Urinary bladder (tissue), 4 donors: Measurements from ENCODE around the gene CTNNBIP1. TPM values are rescaled to one million over a fixed set of nuclear protein-coding genes. Genes with fewer than 3 reads are reported as not detected.

Source experiments
- DNase-seq: peaks from one replicate; pipeline ENCODE4 v3.0.0-alpha.2; 2015; ENCODE audit errors: extremely low spot score
- H3K27ac ChIP-seq: one replicate; pipeline ENCODE4 v1.5.1; 2013; ENCODE audit warnings: low read depth, mild to moderate bottlenecking, moderate library complexity
- H3K36me3 ChIP-seq: one replicate; pipeline ENCODE4 v1.6.1; 2013; ENCODE audit warnings: mild to moderate bottlenecking, moderate library complexity; ENCODE audit not compliant: insufficient read depth
- H3K4me1 ChIP-seq: one replicate; pipeline ENCODE4 v1.6.1; 2013; ENCODE audit warnings: mild to moderate bottlenecking, moderate library complexity; ENCODE audit not compliant: insufficient read depth
- H3K4me3 ChIP-seq: one replicate; pipeline ENCODE4 v1.5.1; 2013; ENCODE audit warnings: low read depth, low read length
- WGBS: extraction: QIAGEN DNeasy Blood & Tissue Kit; methylation state at CpG from one replicate; pipeline ENCODE4 v1.1.7; 2013; 5-methylcytosine and 5-hydroxymethylcytosine counted together
- polyA plus RNA-seq: library from polyadenylated mRNA; stranded (reverse); fragments of 200-250 nt; gene quantifications from one replicate; pipeline ENCODE4 v1.2.3, GENCODE V29; 2013
- total RNA-seq: library from RNA; depleted of rRNA; stranded (reverse); fragments of >200 nt; gene quantifications from one replicate; pipeline ENCODE4 v1.2.3, GENCODE V29; 2014
- donor health status: healthy with polysubstance abuse.
- donor health status: healthy.

Gene CTNNBIP1
- total and polyA plus RNA-seq, 2 donors, result 18.2 to 18.5 TPM

DNA sequence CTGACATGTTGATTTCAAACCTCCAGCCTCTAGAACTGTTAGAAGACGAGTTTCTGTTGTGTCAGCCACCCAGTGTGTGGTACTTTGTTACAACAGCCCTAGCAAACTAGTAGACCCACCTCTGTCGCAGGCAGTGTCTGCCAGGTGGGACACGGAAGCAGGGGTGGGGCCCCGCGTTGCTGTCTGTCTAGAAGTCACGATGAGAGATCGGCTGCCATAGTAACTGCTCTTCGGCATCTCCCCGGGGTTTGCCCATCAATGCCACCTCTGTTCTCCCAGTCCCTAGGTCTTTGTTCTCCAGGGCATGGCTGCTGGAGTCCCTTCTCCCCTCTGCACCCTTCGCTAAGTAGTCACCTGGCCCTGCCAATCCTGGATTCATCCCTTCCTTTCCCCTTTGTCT, 71.1 kb downstream of the CTNNBIP1 start:
- no peaks in the 10 kb centered on the region for H3K36me3 ChIP-seq
- no peaks in the 10 kb centered on the region for H3K4me1 ChIP-seq
- H3K27ac ChIP-seq, result no peak overlapping the region
- DNase-seq, result no peak
- WGBS, result 88% methylated on average over 10 of the region's 10 CpGs
- H3K4me3 ChIP-seq, result no peak overlapping the region

DNA sequence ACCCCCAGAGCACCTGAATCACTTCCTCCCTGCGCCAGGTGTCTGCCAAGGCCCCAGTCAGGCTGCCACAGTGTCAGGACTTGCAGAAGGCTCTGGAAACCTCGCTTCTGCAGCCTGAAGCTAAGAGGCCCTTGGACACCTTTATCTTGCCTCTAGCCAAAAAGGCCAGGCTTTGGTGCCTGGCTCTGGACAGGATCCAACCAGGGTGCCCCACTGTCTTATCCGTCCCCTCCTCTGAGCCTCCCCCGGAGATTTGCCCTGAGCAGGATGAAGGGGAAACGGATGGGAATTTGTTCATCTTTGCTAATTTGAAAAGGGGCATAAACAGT, 73.5 kb downstream of the CTNNBIP1 start:
- Histone ChIP-seq H3K36me3 (no peaks in the 10 kb centered on the region), H3K27ac (no peak overlapping the region), H3K4me3 (no peak overlapping the region), H3K4me1 (no peaks in the 10 kb centered on the region)
- WGBS, result 77% methylated on average over 5 of the region's 5 CpGs
- DNase-seq, result no peak

DNA sequence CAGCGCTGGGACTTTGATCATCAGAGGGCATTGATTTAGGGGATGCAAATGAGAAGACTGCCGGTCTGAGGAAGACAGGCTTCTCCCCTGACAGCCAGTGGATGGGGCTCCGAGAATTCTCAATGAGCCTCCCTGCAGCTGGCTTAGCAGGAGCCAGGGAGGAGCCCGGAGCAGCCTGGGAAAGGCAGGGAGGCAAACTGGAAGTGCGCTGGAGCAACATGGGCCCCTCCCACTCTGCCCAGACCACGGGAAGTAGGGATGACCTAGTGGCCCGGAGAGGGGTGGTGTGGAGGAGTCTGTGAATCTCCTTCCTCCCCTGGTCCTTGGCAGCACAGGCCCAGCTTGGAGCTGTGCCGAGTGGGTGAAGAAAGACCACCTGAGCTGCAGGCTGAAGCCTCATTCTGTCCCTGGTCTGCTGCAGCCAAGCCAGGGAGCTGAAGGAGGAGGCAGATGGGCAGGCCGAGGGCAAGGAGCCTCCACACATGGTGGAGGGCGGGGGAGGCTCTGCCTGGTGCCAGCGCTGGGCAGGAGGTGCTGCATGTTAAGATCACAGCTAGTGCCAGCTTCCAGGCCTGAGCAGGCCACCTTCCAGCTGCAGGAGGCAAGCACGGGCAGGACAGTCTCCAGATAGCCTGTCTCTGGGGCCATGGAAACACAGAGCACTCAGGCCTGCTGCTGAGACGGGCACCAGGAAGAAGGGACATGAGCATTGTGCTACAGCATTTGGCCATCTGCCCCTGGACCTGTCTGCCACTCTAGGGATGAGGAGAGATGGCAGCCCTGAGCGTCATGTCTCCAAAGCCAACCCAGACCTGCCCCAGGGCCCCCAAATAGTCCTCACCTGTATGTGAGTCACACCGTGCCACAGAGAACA, 74.1 kb downstream of the CTNNBIP1 start:
- Histone ChIP-seq H3K4me3 (no peak overlapping the region), H3K27ac (no peak overlapping the region), H3K36me3 (no peaks in the 10 kb centered on the region), H3K4me1 (no peaks in the 10 kb centered on the region)
- no peak for DNase-seq
- 52% methylated on average over 15 of the region's 15 CpGs for WGBS

DNA sequence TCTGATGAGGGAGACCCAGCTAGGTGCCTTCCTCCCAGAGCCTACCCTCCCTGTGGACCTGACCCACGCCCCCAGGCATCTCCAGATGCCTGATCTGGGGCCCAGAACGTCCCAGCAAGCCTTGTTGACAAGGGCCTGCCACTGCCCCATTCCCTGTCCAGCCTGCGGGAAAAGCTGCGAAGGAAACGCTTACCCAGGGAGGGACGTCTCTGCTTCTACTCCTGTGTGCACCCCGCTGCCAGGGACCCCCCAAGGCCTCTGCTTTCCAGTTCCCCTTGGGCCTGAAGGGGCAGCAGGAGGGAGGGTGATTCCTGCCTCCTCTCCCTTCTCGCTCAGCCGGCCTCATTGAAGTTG, 74.7 kb downstream of the CTNNBIP1 start:
- H3K4me1 ChIP-seq, result no peaks in the 10 kb centered on the region
- no peak overlapping the region for H3K4me3 ChIP-seq
- no peak for DNase-seq
- 49% methylated on average over 9 of the region's 9 CpGs for WGBS
- no peak overlapping the region for H3K27ac ChIP-seq
- H3K36me3 ChIP-seq, result no peaks in the 10 kb centered on the region

DNA sequence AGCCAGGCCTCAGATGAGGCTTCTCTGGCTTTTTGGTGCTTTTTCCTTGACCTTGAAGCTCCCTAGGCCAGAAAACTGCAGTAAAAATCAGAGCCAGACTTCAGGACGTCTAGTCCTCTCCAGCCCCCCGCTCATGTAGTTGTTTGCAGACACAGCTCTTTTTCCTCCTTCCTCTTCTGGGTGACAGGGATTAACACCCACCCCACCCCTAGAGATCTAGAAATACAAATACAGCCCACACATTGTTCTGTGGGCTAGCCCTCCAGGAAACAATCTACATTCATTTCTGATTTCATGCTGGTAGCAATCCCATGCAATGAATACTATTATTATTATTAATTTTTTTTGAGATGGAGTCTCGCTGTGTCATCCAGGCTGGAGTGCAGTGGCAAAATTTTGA, 76.4 kb downstream of the CTNNBIP1 start:
- DNase-seq, result no peak
- Histone ChIP-seq H3K4me3 (no peak overlapping the region), H3K27ac (no peak overlapping the region), H3K4me1 (no peaks in the 10 kb centered on the region), H3K36me3 (no peaks in the 10 kb centered on the region)
- 65% methylated on average over 3 of the region's 3 CpGs for WGBS

DNA sequence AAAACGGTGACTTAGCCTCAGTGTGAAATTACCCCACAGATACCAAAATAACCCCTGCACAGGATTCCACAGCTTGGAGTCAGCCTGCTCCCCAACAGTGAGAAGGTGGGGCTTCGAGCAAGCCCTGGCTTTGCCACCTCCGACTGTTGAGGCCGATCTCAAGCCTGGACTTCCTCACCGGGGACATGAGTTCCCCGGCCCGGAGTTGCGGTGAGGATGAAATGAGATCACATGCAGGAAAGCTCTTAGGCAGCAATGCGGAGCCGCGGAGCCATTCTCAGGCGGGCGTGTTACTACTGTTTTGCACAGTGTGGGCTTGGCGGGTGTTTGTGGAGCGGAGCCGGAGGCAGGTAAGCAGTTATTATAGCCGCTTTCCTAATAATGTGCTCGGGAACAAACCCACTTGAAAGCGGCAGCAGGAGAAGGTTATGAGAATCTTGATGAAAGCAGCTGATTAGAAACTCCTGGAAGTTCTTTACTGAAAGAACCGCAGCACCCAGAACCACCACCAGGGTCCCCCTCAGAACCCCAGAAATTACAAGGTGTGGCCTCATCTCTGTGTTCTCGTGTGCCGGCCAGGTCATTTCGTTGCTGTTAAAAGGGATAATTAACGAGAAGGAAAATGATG, 82.4 kb downstream of the CTNNBIP1 start:
- DNase-seq, result no peak
- WGBS, result 68% methylated on average over 24 of the region's 24 CpGs
- H3K27ac ChIP-seq, result no peak overlapping the region
- H3K36me3 ChIP-seq, result no peaks in the 10 kb centered on the region
- no peak overlapping the region for H3K4me3 ChIP-seq
- H3K4me1 ChIP-seq, result no peaks in the 10 kb centered on the region

DNA sequence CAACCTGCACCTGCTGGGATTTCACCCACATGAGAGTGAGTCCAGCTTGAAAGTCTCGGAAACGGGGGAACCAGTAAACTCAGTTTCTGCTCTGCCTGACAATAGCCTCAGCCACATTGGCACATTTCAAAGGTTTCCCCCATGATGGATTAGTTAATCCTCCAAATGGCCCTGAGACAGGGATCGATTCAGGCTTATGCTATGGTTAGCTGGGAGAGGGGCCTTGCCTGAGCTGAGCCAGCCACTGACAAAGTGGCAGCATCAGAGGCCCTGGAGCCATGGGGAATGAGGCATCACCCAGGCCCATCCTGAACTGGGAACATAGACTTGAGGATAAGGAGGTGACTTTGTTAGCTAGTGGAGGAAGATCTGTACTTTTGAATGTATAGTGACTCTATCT, 83.5 kb downstream of the CTNNBIP1 start:
- no peak for DNase-seq
- H3K4me1 ChIP-seq, result no peaks in the 10 kb centered on the region
- WGBS, result 89% methylated on average over 3 of the region's 3 CpGs
- no peaks in the 10 kb centered on the region for H3K36me3 ChIP-seq
- H3K27ac ChIP-seq, result no peak overlapping the region
- no peak overlapping the region for H3K4me3 ChIP-seq

DNA sequence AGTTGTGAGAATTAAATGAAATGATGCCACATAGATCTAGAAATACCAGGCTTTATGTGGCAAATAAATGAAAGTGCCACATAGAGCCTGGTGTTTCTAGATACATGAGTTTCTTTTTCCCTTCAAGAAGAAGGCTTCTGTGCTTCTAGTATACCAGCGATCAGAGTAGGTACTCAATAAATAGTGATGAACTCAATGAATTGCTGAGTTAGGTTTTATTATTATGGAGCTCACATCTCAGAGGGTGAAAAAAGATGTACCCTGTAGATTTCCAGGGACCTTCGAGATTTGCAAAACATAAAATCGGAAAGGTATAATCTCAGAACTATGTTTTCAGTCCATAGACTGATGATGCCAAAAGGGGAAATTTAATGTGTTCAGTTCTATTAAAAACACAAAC, 84.0 kb downstream of the CTNNBIP1 start:
- DNase-seq, result no peak
- 84% methylated on average over 3 of the region's 3 CpGs for WGBS
- no peak overlapping the region for H3K4me3 ChIP-seq
- H3K36me3 ChIP-seq, result no peaks in the 10 kb centered on the region
- no peak overlapping the region for H3K27ac ChIP-seq
- no peaks in the 10 kb centered on the region for H3K4me1 ChIP-seq

DNA sequence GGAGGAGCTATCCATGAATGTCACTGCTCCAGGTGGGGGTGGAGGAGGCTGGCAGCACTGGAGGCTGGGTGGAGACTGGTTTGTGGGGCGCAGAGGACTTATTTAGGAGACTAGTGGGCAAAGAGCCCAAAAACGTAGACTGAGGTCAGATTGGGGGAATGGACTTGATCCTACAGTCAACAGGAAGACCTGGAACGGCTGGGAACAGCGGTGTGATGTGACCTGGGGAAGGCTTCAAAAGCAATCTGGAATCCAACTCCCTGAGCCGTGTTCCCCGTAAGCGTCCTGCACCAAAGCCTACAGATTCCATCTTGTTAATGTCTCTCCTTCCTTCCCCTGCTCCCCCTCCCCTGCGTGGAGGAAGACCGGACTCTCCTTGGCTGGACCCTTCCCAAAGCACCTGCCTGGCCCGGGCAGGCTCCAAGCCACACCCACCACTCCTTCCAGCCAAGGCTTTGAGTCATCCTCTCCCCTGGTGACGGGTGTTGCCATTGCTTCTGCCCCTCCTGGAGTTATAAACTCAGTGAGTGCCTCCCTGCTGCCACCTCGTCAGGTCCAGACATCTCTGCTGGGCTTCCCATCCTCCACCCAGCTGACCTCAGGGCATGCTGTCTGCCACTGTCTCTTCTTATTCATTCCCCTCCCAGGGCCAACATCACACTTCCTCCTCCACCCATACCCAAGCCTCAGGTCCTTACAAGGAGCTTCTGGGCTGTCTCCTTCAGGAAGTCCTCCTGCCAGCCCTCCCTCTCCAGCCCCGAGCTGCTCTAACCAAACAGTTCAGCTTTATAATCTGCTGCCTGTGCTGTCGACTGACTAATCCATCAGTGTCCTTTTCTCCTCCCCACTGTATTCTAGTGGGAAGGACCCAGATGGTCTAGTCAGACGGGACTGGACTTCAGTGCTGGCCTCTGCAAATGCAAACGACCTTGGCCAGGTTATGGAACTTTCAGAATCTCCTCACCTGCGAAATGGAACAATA, 84.7 kb downstream of the CTNNBIP1 start:
- WGBS, result 14% methylated on average over 17 of the region's 17 CpGs
- peak overlapping the region; percentile 59 for H3K27ac ChIP-seq
- DNase-seq, result no peak
- H3K4me1 ChIP-seq, result no peaks in the 10 kb centered on the region
- no peaks in the 10 kb centered on the region for H3K36me3 ChIP-seq
- no peak overlapping the region for H3K4me3 ChIP-seq

DNA sequence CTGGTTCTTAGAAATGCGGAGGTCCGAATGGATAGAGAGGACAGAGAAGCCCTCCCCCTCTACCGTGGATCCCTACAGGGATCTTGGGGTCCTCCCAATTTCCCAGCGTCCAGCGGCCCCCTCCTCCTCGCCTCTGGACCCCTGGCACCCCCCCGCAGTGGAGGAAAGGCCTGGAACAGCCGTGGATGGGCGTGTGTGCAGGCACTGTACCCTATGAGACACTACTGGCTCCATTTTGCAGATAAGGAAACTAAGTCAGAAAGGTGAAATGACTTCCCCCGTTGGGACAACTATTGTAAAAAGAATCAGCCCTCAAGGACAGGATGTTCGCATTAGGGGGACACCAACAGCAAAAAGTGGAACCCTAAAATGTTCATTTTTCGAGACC, 85.4 kb downstream of the CTNNBIP1 start:
- Histone ChIP-seq H3K27ac (peak overlapping the region; percentile 59), H3K36me3 (no peaks in the 10 kb centered on the region), H3K4me3 (peak overlapping the region; percentile 95), H3K4me1 (no peaks in the 10 kb centered on the region)
- 26% methylated on average over 12 of the region's 12 CpGs for WGBS
- DNase-seq, result no peak

DNA sequence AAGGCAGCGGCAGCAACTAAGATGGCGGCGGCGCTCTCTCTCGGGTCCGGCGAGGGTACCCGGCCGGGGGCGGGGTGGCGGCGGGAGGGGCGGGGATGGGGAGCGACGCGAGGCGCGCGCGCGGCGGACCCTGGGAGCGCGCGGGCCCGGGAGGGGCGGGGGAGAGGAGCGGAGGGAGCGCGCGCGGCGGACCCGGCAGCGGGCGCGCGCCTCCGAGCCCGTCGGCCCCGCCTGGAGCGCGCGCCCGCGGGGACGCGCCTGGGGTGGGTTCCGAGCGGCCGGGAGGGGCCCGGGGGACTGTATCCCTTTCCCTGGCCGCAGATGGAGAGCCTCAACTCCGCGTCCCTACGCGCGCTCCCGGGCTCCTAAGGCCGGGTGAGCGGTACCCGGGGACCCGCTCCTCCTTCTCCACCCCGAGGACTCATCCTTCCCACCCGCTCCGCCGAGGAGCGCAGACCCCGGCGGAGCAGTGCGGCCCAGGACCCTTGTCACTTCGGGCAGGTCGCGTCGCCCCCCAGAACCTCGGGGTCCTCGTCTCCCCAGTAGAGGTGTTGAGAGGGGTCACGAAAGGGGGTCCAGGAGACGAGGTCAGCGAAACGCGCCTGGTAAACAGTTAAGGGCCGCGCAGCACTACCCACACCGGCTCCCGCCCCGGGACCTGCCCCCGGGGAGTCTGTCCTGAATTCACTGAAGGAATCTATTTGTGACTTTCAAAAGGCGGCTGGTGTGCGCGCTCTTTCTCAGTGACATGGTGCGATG, 85.9 kb downstream of the CTNNBIP1 start, which contains the start of gene CLSTN1:
CLSTN1 (minus strand) TSS at position 23 of the 759 bp plus-strand sequence. CDS start 232 bp downstream, outside the sequence.
- H3K4me3 ChIP-seq, result peak within 1 kb of the TSS; percentile 95
- peak within 1 kb of the TSS; percentile 99 for H3K27ac ChIP-seq
- DNase-seq, result peak; percentile 67
- WGBS, result under 1% methylated on average over 92 of the region's 93 CpGs
- no peaks in the 10 kb centered on the region for H3K4me1 ChIP-seq
- H3K36me3 ChIP-seq, result no peaks in the 10 kb centered on the region

DNA sequence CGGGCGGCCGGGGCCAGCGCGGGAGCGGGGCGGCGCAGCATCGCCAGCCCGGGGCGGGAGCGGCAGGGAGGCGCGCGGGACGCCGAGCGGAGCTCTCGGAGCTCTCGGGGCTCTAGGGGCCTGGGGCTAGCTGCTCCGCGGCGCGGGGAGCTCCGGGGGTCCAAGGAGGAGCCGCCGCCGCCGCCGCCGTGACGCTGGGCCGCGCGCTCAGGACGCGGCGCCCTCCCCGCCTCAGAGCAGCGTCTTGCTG, 86.5 kb downstream of the CTNNBIP1 start:
- DNase-seq, result no peak
- Histone ChIP-seq H3K4me3 (peak overlapping the region; percentile 95), H3K36me3 (no peaks in the 10 kb centered on the region), H3K4me1 (no peaks in the 10 kb centered on the region), H3K27ac (peak overlapping the region; percentile 99)
- under 1% methylated on average over 40 of the region's 40 CpGs for WGBS
